CD1c-positive myeloid dendritic cell (primary cell): ENCODE data around the gene A2M.

ENCODE experiments used
- DNase-seq: peaks from one replicate; pipeline ENCODE4 v3.0.0-alpha.2; 2016; ENCODE audit errors: extremely low spot score

Gene A2M

DNA sequence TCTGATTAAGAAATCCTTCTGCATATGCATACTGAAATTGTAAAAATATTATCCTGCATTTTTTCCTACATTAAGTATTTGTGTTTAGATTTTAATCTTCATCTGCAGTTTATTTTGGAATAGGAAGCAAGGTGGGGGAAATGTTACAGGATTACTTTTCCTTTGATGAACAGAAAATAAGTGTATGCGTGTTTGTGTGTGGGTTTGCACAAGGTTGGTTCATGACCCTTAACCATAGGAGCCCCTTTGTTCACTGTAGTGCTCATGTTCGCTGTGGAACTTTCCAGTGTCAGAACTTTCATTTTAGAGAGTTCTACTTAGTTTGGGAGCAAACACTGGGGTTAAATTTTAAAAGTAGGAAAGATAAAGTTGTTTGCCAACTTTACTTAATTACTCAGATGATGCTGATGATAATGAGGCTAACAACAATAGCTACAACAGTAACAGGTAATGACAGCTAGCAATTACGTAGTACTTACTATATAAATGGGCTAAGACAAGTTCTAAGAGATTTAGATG, 6.4 kb upstream of the A2M start:
- no peak for DNase-seq

DNA sequence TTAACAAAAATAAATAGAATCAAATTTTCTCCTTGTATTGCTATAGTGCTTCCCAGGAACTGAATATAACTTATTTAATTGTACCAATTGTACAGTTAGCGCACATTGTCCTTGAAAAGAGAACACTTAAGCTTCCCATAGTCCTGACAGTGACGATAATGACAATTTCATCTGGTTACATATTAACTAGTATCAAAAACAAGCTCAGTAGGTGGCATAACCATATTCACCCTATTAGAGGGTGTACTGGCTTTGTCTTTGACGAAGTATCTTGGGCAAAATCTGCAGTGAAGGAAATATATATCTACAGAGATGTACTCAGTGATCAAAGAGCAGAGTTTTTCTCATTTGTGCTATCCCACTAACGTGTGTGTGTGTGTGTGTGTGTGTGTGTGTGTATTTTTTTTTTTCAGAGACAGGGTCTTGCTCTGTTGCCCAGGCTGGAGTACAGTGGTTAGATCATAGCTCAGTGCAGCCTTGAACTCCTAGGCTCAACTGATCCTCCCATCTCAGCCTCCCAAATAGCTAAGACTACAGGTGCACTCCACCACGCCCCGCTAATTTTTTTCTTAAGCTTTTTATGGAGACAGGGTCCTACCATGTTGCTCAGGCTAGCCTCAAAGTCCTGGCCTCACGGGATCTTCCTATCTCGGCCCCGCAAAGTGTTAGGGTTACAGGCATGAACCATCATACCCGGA, 4.9 kb upstream of the A2M start:
- DNase-seq: no peak

DNA sequence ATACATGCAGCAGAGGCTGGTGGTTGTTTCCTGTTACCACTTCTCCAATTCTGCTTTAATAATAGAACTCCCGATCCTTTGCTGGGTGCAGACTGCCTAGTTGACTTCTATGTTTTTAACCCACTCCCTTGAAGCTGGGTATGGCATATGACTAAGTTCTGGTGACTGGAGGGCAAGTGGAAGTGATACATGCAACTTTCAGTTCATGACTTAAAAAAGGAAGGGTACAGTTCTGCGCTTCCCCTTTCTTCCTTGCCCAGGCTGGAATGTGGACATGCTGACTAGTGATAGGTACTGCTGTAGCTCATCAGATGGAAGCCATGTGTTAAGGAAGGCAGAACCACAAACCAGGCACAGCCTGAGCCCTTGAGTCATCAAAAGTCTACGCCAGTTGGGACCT, 2.4 kb upstream of the A2M start:
- peak; percentile 94 for DNase-seq

DNA sequence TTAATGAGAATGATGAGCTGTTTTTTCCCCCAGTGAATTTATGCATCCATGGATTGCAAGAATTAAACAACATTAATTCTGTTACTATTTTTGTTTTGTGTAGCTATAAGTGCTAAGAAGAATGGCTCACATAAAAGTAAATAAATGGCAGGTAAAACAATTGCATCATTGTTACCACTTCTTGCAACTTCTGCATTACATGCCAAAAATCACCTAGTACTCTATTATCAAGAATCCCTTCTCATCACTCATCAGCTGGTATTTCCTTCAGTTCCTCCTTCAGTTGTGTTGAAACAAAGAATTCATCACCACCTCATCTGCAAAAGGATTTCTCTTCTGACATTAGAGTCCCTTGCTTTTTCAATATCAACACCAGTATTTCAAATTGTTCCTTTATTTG, 773 bp downstream of the A2M start:
- peak; percentile 73 for DNase-seq

DNA sequence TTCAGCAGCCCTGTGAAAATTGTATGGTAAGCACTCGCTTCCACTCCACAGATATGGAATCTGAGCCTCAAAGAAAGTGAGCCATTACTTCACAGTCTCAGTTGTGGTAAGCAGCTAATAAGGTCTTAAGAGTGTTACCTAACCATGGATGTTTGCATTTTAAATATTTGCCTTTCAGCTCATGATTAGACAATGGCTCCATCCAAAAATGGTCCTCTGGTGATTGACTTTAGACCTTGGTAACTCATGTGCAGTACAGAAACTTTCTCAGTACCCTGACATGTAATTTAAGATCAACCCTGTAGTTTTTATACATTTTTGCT, 1.8 kb downstream of the A2M start:
- no peak for DNase-seq

DNA sequence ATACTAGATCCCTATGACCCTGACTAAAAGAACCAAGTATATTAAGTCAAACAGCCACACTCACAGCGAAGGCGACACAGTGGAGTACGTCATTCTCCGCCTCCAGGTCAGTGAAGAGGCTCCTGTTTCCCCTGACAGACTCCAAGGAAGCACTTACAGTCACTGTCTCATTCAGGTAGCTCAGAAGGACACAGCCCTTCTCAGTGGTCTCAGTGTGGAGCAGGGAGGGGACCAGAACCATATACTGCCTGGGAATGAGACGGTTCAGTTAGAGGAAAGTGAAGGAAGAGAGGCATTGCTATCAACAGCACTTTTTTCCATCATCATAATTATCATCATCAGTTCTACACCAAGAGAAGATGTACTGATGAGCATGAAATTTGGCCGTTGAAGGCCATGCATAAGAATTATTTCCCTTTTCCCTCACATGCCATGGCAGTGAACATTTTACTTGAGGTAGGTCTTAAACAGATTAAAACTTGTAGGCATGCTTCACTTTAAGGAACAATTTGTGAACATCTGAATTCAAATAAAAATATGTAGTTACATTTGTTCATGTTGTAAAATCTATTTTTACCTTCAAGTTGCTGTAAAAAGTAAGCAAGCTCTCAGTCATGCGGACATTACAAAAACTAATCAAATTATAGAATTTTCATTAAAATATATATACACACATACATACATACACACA, 2.3 kb downstream of the A2M start:
- no peak for DNase-seq

DNA sequence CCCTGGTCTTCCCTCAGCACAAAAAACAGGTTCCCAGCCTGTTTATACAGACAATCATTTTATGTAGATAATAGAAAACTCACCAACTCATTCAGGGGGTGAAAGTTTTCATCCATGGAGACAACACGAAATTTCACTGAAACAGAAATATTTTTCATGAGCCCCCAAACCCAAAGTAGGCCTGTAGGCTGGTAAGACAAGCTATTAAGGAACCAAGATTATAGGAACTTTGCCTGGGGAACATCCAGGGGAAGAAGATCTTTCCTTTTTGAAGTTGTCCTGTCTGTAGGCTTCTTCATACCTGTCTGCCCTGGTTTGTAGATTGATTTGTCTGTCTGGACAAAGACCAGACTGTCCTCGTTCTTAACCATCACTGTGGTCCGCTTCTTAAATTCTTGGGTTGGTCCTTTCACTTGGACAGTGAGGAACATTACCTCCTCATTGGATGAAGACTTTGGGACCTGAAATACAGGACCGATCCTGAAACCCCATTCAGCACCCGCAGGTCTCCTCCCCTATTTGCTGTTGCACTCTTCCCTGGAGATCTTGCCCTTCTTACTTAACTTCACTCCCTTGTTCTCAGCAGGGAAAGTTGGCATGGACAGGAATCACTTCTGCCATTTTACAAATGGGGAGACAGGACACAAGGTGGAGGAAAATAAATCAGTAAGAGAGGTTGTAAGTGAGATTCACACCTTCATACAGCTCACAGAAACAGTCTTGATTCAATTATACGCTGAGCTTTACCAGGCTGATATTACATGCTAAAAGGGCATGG, 3.5 kb downstream of the A2M start:
- DNase-seq: no peak

DNA sequence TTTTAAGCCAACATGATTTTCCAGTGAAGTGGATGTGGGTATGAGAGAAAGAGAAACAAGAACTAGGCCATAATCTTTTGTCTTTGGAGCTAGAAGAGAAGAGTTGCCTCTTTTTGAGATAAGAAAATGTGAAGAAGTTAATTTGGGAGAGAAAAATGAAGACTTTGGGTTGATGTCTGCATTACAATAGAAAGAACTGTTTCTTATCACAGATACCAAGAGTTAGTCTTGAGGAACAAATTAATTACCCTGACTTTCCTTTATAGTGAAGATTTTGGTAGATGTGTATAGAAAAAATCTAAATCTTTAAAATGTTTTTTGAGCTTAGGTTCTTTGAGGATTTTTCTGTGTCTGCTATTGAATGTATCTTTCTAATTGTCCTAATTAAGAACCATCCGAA, 4.2 kb downstream of the A2M start:
- DNase-seq: no peak

DNA sequence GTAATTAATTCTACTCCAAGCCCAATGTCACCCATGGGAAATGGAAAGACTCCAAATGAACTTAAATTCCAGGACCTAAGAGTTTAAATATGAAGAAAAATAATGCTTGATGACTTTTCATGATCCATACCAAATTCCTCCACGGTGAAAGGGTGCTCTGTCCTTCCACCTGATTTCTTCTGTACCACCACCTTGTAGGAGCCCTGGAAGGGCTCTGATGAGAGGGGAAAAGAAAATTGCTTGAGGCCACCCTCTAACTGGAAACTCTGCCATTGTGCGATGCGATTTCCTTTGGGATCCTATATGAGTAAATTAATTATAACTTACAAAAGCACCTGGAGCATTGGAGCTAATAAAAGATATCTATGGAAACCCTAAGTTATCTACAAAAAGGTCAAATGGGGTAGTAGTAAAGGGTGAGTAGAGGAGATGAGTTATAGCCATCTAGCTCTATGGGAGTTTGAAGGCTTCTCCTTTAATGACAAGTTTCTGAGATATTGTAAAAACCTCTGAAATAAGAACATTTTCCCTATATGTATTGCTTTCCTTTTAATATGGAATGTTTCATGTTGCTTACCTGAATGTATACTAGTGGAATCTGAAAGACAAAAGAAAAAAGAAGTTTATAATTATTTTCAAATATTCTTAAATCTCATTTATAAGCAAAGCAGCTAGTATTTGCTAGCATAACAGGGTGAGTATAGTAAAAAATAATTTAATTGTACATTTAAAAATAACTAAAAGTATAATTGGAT, 5.8 kb downstream of the A2M start:
- DNase-seq: no peak

DNA sequence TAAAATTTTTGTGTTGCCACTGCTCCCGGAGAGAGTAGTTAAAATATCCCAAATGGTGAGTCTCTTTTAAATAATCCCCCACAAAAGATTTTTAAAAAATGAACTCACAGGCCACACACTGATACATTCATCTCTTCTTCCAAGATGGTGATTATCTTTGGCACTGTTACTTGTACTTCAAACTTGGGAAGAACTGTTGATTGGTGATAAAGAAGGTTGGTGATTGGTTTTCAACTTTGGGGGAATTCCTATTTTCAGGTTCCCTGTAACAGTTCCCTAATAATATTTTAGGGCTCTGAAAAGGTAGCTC, 6.6 kb downstream of the A2M start:
- no peak for DNase-seq

DNA sequence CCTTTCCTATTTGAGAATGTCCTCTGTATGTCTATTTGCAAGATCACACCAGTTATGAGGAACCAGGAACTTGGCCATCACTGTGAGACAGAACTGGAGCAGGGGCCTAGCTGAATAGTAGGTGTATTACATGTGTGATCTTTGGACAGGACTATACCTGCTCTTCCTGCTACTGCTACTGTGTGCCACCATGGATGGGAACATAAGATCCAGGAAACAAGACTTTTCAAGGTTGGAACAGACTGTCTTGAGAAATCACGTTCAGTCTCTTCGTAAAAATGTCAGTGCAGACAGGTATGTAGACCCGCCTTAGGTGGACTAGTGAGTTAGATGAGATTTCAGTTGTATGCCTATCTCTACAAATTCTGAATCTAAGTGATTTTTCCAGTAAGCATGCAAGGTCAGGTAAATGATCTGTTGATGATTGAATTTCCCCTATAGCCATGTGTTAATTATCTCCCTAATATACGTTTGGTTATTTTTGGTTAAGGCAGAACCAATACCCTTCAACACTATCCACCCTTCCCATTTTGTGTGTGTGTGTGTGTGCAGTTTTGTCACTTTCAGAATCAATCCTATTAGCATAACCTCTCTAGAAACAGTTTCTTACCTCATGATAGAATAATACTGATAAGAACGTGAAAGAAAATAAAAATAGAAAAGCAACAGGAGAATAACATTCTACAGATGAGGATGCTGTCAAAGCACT, 7.1 kb downstream of the A2M start:
- DNase-seq: no peak

DNA sequence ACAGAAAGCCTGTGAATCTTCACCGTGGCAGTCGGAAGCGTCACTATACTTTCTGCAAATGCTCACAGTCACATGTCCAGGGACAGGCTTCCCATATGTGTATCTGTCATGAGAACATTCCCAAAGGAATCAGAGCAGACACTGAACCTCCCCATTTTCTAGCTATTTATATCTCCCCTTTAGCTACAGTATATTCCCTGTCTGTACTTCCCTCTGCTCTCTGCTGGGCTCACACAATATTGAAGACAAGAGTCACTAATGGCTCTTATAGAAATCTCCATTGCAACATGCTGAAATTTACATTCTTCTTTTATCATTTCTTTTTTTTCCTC, 8.2 kb downstream of the A2M start:
- no peak for DNase-seq

DNA sequence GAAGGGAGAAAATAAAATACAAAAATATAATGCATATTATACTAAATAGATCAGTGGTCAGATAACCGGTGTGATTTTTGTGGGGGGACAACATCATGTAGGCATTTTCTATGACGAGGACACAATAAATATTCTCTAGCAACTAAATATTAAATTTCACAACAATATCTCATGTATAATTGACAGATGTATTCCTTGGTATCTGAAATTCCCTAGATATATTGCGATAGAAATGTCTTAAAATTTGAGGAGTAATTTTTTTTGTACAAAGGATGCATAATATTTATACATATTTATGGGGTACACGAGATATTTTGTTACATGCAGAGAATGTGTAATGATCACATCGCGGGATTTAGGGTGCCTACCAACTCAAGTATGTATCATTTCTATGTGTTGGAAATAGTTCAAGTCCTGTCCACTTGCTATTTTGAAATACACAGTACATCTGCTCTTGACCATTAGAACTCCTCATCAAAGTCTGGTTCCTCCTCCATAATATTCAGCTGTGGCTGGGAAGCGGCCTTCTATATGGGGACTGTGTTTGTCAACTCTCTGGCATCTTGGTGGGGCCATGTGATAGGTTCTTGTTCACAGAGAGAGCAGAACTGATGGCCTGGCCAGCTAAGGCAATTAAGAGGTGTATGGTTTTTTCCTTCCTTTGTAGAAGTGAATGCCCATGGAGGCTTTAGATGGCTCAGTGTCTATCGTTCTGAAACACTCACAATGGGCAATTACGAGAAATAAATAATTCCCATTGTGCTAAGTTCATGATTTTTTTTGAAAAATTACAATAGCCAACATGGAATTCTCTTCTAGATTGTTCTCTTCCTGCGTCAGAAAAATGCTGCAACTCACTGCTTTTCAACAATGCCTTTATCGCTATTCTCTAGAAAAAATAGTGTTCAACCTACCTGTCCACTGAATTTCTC, 8.8 kb downstream of the A2M start:
- no peak for DNase-seq

DNA sequence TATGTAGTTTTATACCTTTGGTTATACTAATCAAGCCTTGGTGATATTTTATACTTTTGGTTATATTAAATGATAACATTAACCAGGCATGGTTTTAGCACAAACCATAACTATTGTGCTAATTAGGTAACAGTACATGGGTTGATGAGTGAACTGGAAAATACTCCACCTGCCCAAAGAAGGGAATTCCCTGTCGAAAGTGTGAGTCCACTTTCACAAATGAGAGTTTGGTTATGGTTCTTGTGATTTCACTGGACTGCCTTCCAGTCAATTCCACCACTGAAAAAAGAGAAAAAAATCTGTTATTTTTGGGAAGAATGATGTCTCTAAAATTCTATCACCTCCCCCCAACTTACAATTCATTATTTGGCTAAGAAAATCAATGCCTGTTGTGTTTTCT, 9.7 kb downstream of the A2M start:
- no peak for DNase-seq

DNA sequence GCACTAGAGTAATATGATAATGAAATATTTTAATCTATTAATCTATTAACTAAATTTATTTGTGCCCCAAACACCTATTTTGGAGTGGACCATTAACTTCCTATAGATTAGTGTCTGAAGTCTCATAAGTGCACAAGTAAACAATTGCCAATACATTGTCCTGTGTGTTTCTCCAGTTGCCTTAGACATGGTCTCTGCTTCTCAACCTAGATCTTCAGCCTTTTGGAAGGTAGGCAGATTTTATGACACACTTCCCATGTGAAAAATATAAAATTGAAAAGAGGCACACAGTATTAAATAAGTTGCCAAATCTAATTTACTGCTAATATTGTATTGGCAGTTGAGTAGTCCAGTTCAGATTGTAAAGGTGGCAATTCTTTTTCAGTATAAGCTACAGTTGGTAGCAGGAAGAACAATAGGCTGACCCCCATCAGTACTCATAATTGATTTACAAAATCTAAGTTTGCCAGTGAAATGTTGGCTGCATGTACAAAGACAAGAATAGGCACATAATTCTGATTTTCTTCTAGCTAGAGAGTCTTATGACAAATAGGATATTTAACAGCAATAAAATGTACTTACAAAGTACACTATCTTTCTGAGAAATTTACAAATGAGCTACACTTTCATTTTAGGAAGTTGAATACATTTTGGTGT, 10.8 kb downstream of the A2M start:
- DNase-seq: no peak

DNA sequence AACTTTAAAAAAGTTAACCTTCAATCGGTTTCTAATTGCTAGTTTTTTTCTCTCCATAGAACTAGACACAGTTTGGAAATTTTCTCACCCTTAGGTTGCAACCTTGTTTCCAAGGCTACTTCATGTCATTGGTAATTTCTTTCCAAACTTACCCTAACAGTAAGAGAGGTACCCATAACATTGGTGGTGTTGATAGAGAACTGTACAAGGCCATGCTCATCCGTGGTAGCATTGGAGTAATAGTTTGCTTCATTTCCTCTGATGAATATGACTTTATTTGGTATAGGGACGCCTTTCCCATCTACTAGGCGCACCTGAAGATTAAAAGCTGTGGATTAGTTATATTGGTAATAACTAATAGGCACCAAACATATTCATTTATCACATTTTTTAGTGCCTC, 11.6 kb downstream of the A2M start:
- DNase-seq: no peak

DNA sequence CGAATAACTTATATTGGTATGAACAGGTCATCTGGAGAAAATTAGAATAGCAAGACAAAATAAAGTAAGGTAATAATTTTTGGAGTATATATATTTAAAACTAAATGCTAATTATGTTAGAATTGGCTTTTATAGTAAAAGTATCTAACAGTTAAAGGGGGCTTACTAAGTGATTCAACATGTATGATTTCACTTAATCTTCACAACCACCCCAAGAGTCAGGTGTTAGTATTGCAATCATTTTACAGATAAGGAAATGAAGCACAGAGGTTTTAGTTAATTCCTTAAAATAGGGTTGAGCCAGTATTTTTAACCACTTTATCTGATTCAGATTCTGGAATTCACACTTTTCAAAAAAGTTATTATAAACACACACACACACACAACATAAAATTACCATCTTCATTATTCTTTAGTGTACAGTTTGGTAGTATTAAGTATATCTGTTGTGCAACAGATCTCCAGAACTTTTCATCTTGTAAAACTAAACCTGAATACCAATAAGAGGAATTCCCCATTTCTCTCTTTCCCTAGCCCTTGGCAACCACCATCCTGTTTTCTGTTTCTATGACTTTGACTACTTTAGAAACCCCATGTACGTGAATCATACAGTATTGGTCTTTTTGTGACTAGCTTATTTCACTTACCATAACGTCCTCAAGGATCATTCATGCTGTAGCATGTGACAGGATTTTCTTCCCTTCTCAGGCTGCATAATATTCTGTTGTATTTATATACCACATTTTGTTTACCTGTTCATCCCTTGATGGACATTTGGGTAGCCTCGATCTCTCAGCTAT, 12.5 kb downstream of the A2M start:
- DNase-seq: no peak

DNA sequence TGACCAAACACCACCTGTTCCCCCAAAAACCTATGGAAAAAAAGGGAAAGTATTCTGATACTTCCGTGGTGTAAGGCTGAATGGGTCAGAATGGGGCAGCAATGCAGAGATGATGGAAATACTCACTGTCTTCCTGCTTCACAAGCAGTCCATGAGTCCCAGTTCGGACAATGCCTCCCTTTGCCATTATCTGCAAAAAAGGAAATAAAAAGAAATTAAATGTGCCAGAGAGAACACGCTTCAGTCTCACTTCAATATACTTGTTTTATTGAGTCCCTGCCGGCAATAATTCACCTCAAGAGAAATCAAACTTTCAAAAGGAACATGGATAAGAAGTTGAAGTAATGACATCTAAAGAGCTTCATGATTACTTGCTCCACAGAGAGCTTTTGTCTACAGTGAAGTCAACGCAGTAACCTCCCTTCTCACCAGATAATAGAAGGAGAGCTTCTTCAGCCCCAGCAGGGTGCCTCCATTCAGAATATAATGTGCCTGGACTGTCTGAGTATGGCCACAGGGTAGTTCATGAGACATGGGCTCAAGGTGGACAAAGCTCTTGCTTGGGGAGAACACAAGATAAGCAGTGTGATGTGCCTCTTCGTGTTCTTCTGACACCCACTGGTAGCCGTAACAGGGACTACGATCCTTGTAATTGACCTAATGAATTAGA, 14.6 kb downstream of the A2M start:
- DNase-seq: no peak
